ENCODE data around the gene KAT6B.

- TF ChIP-seq CTCF (IDR thresholded peaks at IDR 0.05; ENCODE audit: poor library complexity) = no peak
- no peak for TF ChIP-seq EZH2 (IDR thresholded peaks at IDR 0.05; ENCODE audit: borderline replicate concordance)
- TF ChIP-seq EZH2phosphoT487 (IDR thresholded peaks at IDR 0.05; ENCODE audit: low read depth, severe bottlenecking, unreplicated experiment) = no peak
These were observed 129.4 kb downstream of the KAT6B start for GRCh38 chr10:74955796-74956195.

All from hepatocyte (in vitro differentiated cells).